ENCODE measurements around the gene WNK3. TPM values are rescaled to one million over a fixed set of nuclear protein-coding genes. Genes with fewer than 3 reads are reported as not detected.
"Not testable (repeated sequence)": the region's sequence is repeated elsewhere in the genome, so short reads cannot be mapped to it uniquely, and the experiment has no call there.

Gene WNK3
- total RNA-seq, 2 experiments from 2014 or later, result 0.17 TPM; not detected in 1

GRCh38 chrX:54386314-54386713 lies 28.5 kb upstream of the WNK3 start:
- H3K36me3 ChIP-seq (ENCODE audit: insufficient read depth, low read length), result no peaks in the 10 kb centered on the region
- no peaks in the 10 kb centered on the region for H3K79me2 ChIP-seq (ENCODE audit: insufficient read depth, low read depth, low read length)
- H3K4me2 ChIP-seq (ENCODE audit: low read length), result no peak overlapping the region
- TF ChIP-seq CTCF (conservative IDR thresholded peaks at IDR 0.05; ENCODE audit: low read length), result no peak
- no peak for TF ChIP-seq EZH2phosphoT487 (IDR thresholded peaks at IDR 0.05; ENCODE audit: borderline replicate concordance, low read depth, low read length)
- H2AFZ ChIP-seq (ENCODE audit: low read length), result no peak overlapping the region
- ChIA-PET CTCF (ENCODE audit: unreplicated experiment) (no interaction called here), POLR2A (interaction anchor here (0.7 kb wide), 1 partner anchor 318 kb away, joined by 3 read pairs; no protein-coding TSS in a partner anchor)
- intact Hi-C loops (cut with micrococcal nuclease; ENCODE audit: unreplicated experiment), result no loop called here
- H4K20me1 ChIP-seq (ENCODE audit: insufficient read depth, low read length), result no peaks in the 10 kb centered on the region
- DNase-seq (ENCODE audit: low spot score), result no peak
- no TSS peak for BruUV-seq (replicated peaks)
- H3K27ac ChIP-seq (ENCODE audit: low read depth, low read length, poor library complexity, severe bottlenecking), result no peak overlapping the region
- no peaks in the 10 kb centered on the region for H3K4me1 ChIP-seq (ENCODE audit: insufficient read depth, low read length, poor library complexity, severe bottlenecking)
- no peaks in the 10 kb centered on the region for H3K9me3 ChIP-seq (ENCODE audit: low read length)
- H3K9me2 ChIP-seq (ENCODE audit: insufficient read depth, low read length), result no peaks in the 10 kb centered on the region
- no peak overlapping the region for H3K4me3 ChIP-seq (ENCODE audit: low read depth, low read length, poor library complexity, severe bottlenecking)

GRCh38 chrX:54384661-54385060 lies 26.8 kb upstream of the WNK3 start:
- H3K36me3 ChIP-seq (ENCODE audit: insufficient read depth, low read length); H4K20me1 ChIP-seq (ENCODE audit: insufficient read depth, low read length); H3K9me2 ChIP-seq (ENCODE audit: insufficient read depth, low read length); H3K9me3 ChIP-seq (ENCODE audit: low read length); H3K4me1 ChIP-seq (ENCODE audit: insufficient read depth, low read length, poor library complexity, severe bottlenecking); BruUV-seq (replicated peaks); H2AFZ ChIP-seq (ENCODE audit: low read length); CTCF ChIA-PET (ENCODE audit: unreplicated experiment); H3K27ac ChIP-seq (ENCODE audit: low read depth, low read length, poor library complexity, severe bottlenecking); intact Hi-C loops (cut with micrococcal nuclease; ENCODE audit: unreplicated experiment); H3K79me2 ChIP-seq (ENCODE audit: insufficient read depth, low read depth, low read length); H3K4me3 ChIP-seq (ENCODE audit: low read depth, low read length, poor library complexity, severe bottlenecking); H3K4me2 ChIP-seq (ENCODE audit: low read length); DNase-seq (ENCODE audit: low spot score): not testable (repeated sequence)
- POLR2A ChIA-PET, result interaction anchor here (0.6 kb wide), 1 partner anchor 10 kb away, joined by 4 read pairs; no protein-coding TSS in a partner anchor

GRCh38 chrX:54359408-54359807 lies 1.6 kb upstream of the WNK3 start:
- no peak overlapping the region for H3K4me3 ChIP-seq (ENCODE audit: low read depth, low read length, poor library complexity, severe bottlenecking)
- H3K27ac ChIP-seq (ENCODE audit: low read depth, low read length, poor library complexity, severe bottlenecking), result no peak overlapping the region
- ChIA-PET POLR2A (no interaction called here), CTCF (ENCODE audit: unreplicated experiment) (no interaction called here)
- no peaks in the 10 kb centered on the region for H4K20me1 ChIP-seq (ENCODE audit: insufficient read depth, low read length)
- no peaks in the 10 kb centered on the region for H3K9me2 ChIP-seq (ENCODE audit: insufficient read depth, low read length)
- no peak for DNase-seq (ENCODE audit: low spot score)
- H3K9me3 ChIP-seq (ENCODE audit: low read length), result no peaks in the 10 kb centered on the region
- BruUV-seq (replicated peaks), result no TSS peak
- TF ChIP-seq CTCF (conservative IDR thresholded peaks at IDR 0.05; ENCODE audit: low read length), result no peak
- TF ChIP-seq EZH2phosphoT487 (IDR thresholded peaks at IDR 0.05; ENCODE audit: borderline replicate concordance, low read depth, low read length), result no peak
- no peak overlapping the region for H2AFZ ChIP-seq (ENCODE audit: low read length)
- no peaks in the 10 kb centered on the region for H3K36me3 ChIP-seq (ENCODE audit: insufficient read depth, low read length)
- H3K79me2 ChIP-seq (ENCODE audit: insufficient read depth, low read depth, low read length), result no peaks in the 10 kb centered on the region
- no peaks in the 10 kb centered on the region for H3K4me1 ChIP-seq (ENCODE audit: insufficient read depth, low read length, poor library complexity, severe bottlenecking)
- no peak overlapping the region for H3K4me2 ChIP-seq (ENCODE audit: low read length)
- intact Hi-C loops (cut with micrococcal nuclease; ENCODE audit: unreplicated experiment), result no loop called here
